GM12873 (cell line): ENCODE results near the gene HPGDS.

Experiments
- TF ChIP-seq, protein P1 (sequence below): IDR thresholded peaks from 2 replicates; pipeline ENCODE4 v1.5.1; 2012; ENCODE audit warnings: low read depth, mild to moderate bottlenecking, moderate library complexity, low read length, control low read depth; ENCODE audit not compliant: insufficient read depth; ENCODE audit errors: missing control alignments

Gene HPGDS

DNA sequence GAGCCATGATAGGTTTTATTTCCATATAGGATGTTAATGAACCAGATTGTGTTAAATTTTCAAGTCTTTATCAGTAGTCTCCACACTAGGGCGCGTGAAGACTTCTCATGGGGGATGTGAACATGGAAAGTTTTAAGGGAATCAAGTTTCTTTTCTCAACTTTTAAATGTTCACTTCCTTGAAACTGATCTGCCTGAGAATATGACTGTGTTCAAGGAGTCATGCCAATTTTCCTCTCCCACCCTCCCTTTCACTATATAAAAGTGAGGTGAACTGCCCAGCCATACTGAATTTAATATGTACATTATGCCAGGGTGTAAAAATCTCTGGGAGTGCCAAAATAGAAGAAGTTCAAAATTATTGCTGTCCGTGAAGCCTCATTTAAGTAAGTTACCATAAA is 30.4 kb upstream of the HPGDS start:
- TF ChIP-seq, protein P1, sequence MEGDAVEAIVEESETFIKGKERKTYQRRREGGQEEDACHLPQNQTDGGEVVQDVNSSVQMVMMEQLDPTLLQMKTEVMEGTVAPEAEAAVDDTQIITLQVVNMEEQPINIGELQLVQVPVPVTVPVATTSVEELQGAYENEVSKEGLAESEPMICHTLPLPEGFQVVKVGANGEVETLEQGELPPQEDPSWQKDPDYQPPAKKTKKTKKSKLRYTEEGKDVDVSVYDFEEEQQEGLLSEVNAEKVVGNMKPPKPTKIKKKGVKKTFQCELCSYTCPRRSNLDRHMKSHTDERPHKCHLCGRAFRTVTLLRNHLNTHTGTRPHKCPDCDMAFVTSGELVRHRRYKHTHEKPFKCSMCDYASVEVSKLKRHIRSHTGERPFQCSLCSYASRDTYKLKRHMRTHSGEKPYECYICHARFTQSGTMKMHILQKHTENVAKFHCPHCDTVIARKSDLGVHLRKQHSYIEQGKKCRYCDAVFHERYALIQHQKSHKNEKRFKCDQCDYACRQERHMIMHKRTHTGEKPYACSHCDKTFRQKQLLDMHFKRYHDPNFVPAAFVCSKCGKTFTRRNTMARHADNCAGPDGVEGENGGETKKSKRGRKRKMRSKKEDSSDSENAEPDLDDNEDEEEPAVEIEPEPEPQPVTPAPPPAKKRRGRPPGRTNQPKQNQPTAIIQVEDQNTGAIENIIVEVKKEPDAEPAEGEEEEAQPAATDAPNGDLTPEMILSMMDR = no peak

DNA sequence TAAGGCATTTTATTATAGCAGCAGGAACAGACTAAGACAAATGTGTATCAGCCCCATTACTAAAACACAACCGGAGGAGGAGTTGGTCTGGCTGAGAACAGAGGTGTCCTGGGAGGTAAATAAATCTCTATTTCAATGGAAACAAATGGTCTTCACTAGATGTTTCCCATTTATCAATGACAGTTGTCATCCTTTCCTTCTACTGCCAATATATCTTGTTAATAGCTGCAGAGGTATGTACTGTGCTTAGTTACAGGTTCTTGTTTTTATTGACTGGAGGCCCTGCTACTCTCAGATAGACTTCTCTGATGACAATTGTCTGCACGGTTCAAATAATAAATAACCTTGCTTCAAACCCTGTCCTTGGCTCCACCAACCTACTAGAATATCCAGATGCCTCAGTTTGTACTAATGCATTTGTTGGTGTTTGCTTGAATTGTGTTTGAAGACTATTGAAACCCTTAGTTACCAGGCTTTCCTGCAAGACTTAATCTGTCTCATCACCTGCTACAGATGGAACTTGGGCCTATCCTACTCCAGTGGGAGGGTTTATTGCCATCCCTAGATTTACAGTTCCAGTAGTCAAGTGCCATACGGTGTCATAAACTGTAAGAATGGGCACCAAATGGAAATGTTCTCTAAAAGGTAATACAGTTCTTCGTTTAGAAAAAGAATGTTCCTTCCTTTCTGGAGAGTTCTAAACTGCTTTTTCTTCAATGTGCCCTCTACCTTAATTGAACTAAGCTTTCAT is 29.8 kb upstream of the HPGDS start:
- TF ChIP-seq, protein P1 = no peak

DNA sequence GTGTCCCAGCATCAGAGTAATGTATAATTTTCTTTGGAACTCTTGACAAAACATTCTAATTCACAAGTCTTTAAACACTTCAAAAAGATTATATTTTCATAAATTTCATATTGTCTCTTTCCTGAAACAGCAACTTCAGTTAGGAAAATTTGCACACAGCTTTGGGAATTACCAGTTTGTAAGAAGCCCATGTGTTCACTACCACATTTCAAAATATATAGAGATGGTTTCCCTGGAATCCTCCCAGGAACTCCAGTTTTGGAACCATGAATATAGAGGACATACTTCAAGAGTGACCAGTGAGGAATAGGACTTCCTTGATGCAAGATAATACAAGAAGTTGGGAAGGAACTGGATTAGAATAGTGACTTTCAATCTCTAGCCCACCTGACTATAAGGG is 28.7 kb upstream of the HPGDS start:
- TF ChIP-seq, protein P1 = no peak

DNA sequence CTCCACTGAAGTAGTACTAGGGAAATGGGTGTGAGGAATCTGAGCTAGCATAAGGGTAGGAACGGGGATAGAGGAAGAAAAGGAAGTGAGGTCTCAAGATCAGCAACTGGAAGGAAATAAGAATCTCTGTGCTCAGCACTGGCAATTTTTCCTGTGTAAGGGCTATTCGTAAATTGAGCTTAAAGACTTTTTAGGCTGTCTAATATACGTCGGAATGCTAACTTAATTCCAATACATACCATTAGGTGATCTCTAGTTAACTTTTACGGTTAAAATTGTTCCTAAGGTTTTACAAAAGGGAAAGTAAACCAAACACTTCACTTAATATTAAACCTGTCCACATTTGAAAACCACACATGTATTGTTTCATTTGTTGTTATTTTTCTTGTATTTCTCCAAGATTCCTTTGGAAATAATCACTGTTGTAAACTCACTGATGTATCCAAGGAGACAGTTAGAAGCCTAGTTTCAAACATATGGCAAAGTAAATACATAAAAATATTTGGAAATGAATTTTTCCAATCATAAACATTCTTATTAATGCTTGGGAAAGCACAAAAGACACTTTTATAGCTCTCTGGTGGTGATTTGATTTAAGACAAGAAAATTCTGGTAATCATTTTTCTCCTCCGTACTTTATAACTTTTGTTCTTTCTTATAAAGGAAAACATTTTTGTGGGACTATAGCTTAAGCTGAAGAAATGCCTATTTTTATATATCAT is 28.1 kb upstream of the HPGDS start:
- TF ChIP-seq, protein P1 = no peak

DNA sequence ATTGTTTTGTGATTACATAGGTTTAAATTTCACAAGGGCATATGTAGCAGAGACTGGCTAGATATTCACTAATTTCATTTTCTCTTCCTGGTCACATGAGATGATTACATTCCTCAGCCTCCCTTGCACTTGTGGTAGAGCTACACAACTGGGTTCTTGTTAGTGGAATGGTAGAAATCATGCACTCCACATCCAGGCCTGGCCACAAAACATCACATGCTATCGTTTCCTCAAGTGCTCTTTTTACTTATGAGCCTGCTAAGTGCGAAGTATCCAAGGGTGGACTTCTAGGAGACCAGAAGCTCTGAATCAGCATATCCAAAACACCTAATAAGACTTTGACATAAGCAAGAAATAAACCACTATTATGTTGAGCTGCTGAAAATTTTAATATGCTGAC is 26.4 kb upstream of the HPGDS start:
- TF ChIP-seq, protein P1 = no peak

DNA sequence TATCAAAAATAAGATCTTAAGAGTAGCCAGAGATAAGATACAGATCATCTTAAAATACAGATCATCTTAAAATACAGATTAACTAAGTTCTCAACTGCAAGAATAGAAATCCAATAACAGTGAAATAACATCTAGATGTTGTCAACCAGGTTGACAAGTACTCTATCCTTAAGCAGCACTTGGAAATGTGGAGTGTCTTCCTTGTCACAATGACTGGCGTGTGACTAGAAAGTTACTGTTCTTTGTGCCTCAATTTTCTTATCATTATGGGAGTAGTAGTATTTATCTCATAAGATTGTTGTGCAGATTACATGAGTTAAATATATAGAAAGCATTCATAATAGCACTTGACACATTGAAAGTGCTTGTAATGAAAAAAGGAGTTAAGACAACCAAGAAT is 25.8 kb upstream of the HPGDS start:
- TF ChIP-seq, protein P1 = no peak

DNA sequence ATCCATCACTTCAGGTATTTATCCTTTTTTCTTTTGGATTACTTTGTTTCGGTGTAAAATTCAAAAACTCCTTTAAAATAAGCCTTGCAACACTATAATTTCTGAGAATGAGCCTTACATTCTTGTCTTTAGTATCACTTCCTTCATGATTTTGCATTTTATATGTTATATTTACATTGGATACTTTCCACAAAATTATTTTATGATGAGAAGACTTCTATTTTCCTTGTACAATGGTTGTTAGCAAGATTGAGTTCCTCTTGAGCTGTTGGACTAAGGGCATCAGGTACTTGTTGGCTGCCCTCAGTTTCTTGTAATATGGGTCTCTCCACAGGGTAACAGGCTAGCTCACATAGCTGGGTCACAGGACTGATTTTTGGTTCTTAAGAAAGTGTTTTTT is 22.7 kb upstream of the HPGDS start:
- TF ChIP-seq, protein P1 = no peak
